K562 (cell line): ENCODE data around the gene TPM4. TPM values are rescaled to one million over a fixed set of nuclear protein-coding genes. Genes with fewer than 3 reads are reported as not detected.
A peak's percentile ranks its signal among the peaks of the same experiment; 100 is the strongest.

Source experiments
- ATAC-seq: fragments of 200-7000 bp; cut with Tn5 transposase; 3 replicates; pipeline ENCODE4 v1.9.1; 2020; ENCODE audit warnings: moderate library complexity
- BruUV-seq: library from RNA; stranded (reverse); fragments of 400-500 nt; replicated peaks from 2 replicates; lab custom pipeline; 2021; lab: Mats Ljungman, UMichigan
- CTCF ChIA-PET: fragments of 300-600 bp; formaldehyde crosslinking; extraction: SDS; loops from one replicate; lab custom pipeline; 2021; ENCODE audit warnings: low intra/inter-chr PET ratio; lab: Yijun Ruan, JAX
- POLR2A ChIA-PET: fragments of 300-600, 350-650 bp; sonication (Branson Sonifier 250); formaldehyde crosslinking; extraction: SDS; loops from one replicate; lab custom pipeline; 2021; ENCODE audit warnings: antibody characterized with exemption, inconsistent platforms; lab: Yijun Ruan, JAX
- DNase-seq, 4 experiments: peaks; one replicate each; pipeline versions ENCODE4 v3.0.0 to v3.0.0-alpha.2; 2011 to 2018; ENCODE audit warnings: low spot score in 3 of 4, mixed read lengths in 3 of 4; ENCODE audit errors: extremely low read depth in 1 of 4
- FAIRE-seq: peaks from 2 replicates; lab custom pipeline; 2011; peaks lifted over from hg19 to GRCh38; lab: Jason Lieb, UNC
- H2AFZ ChIP-seq: 2 replicates; pipeline ENCODE4 v1.6.0; 2011; ENCODE audit warnings: low read depth, low read length, control low read depth, inconsistent platforms
- H3K27ac ChIP-seq: fragments of 200-600 bp; 3 replicates; pipeline ENCODE4 v1.8.0; 2011; ENCODE audit warnings: low read depth, mild to moderate bottlenecking, control low read depth, inconsistent platforms, low read length, moderate library complexity, mixed read lengths; ENCODE audit errors: extremely low read depth
- H3K27me3 ChIP-seq, 2 experiments: fragments of 300-600 bp in 1 of 2; 2 replicates in 1 of 2; 3 replicates in 1 of 2; pipeline versions ENCODE4 v1.6.0 to v1.8.0; 2011; ENCODE audit warnings: inconsistent platforms in 2 of 2, low read length in 2 of 2, mild to moderate bottlenecking in 1 of 2, mixed read lengths in 1 of 2, moderate library complexity in 1 of 2; ENCODE audit not compliant: control insufficient read depth in 2 of 2, insufficient read depth in 2 of 2
- H3K36me3 ChIP-seq: fragments of 300-600 bp; 3 replicates; pipeline ENCODE4 v1.8.0; 2011; ENCODE audit warnings: mild to moderate bottlenecking, low read length, inconsistent platforms; ENCODE audit not compliant: control insufficient read depth, insufficient read depth
- H3K4me1 ChIP-seq, 2 experiments: fragments of 200-600 bp in 1 of 2; replicated peaks in 1 of 2; 2 replicates in 1 of 2; 3 replicates in 1 of 2; pipeline versions ENCODE4 v1.5.1 to v1.8.0; 2011; ENCODE audit warnings: inconsistent platforms in 2 of 2, low read length in 2 of 2, mild to moderate bottlenecking in 1 of 2, mixed read lengths in 1 of 2, moderate library complexity in 1 of 2; ENCODE audit not compliant: control insufficient read depth in 2 of 2, insufficient read depth in 2 of 2
- H3K4me2 ChIP-seq: 2 replicates; pipeline ENCODE4 v1.6.1; 2011; ENCODE audit warnings: low read length, control low read depth, inconsistent platforms, mixed read lengths; ENCODE audit not compliant: insufficient read depth
- H3K4me3 ChIP-seq: fragments of 200-600 bp; sonication (generic), shearing (Covaris generic); 2 replicates; pipeline ENCODE4 v1.5.1; 2016; ENCODE audit warnings: control low read depth, inconsistent platforms
- H3K79me2 ChIP-seq: fragments of 200-600 bp; 3 replicates; pipeline ENCODE4 v1.8.0; 2011; ENCODE audit warnings: low read length, inconsistent platforms; ENCODE audit not compliant: control insufficient read depth, insufficient read depth
- H3K9ac ChIP-seq, 2 experiments: 2 replicates each; pipeline versions ENCODE4 v1.6.0 to v1.6.1; 2011; ENCODE audit warnings: low read depth in 2 of 2, low read length in 2 of 2, control low read depth in 1 of 2, inconsistent platforms in 1 of 2, mild to moderate bottlenecking in 1 of 2, mixed read lengths in 1 of 2; ENCODE audit not compliant: insufficient read depth in 1 of 2
- H3K9me1 ChIP-seq: one replicate; pipeline ENCODE4 v1.6.0; 2011; ENCODE audit warnings: inconsistent platforms, mild to moderate bottlenecking, low read length, moderate library complexity; ENCODE audit not compliant: control insufficient read depth, insufficient read depth
- H3K9me3 ChIP-seq: replicated peaks from 2 replicates; pipeline ENCODE4 v1.5.1; 2011; ENCODE audit warnings: low read depth, low read length, inconsistent platforms; ENCODE audit not compliant: control insufficient read depth, insufficient read depth
- H4K20me1 ChIP-seq: replicated peaks from 2 replicates; pipeline ENCODE4 v1.6.1; 2011; ENCODE audit warnings: low read length, inconsistent platforms, mixed read lengths; ENCODE audit not compliant: control insufficient read depth, insufficient read depth
- FOXA3 ChIP-seq, 2 experiments: fragments of 450-650 bp in 1 of 2; sonication (generic) in 1 of 2; formaldehyde crosslinking; IDR thresholded peaks in 1 of 2; conservative IDR thresholded peaks in 1 of 2; 2 replicates each; pipeline versions ENCODE4 v1.4.0 to v1.8.0; 2020 to 2022; ENCODE audit warnings: mild to moderate bottlenecking in 2 of 2, missing genetic modification reagents in 1 of 2
- ZNF408 ChIP-seq: fragments of 250-450 bp; sonication (Bioruptor Pico); IDR thresholded peaks from 2 replicates; pipeline ENCODE4 v1.4.0; 2020; ENCODE audit warnings: low read depth, mild to moderate bottlenecking, moderate library complexity
- WGBS: fragments of 100-300 bp; shearing (Covaris generic); methylation state at CpG from one replicate; pipeline ENCODE4 v1.1.6; 2016; ENCODE audit warnings: low coverage, mixed read lengths; ENCODE audit not compliant: insufficient coverage; ENCODE audit errors: missing lambda C conversion rate; 5-methylcytosine and 5-hydroxymethylcytosine counted together
- in situ Hi-C: fragments of 300-500 bp; cut with MboI; formaldehyde crosslinking; loops from 4 replicates; pipeline ENCODE4 v1.15.0; 2018; ENCODE audit warnings: inconsistent platforms, mixed read lengths
- intact Hi-C: fragments of 100-400 bp; cut with micrococcal nuclease; formaldehyde crosslinking; loops from 2 replicates; pipeline ENCODE4 v1.14.2; 2022
- polyA plus RNA-seq, 8 experiments: library from polyadenylated mRNA; depleted of rRNA in 4 of 8; stranded (reverse) in 5 of 8; unstranded in 3 of 8; fragments of >200 nt; fragmentation: Nextera tagmentation in 2 of 8; fragmentation: Illumina TruSeq in 1 of 8; extraction: Ambion mirVana in 2 of 8; extraction: Trizol in 1 of 8; gene quantifications; 2 replicates each; pipeline versions ENCODE4 v1.2.1 to v1.2.3, GENCODE V29; 2011 to 2014; ENCODE audit warnings: inconsistent platforms in 1 of 8, missing spikeins in 1 of 8
- total RNA-seq, 7 experiments: library from RNA; depleted of rRNA in 6 of 7; stranded (reverse); fragments of >200 nt in 6 of 7; fragmentation: Illumina TruSeq in 2 of 7; extraction: Trizol in 2 of 7; gene quantifications; 2 replicates each; pipeline versions ENCODE4 v1.2.1 to v1.2.3, GENCODE V29; 2011 to 2021; ENCODE audit warnings: low replicate concordance in 1 of 7
- TF ChIP-seq, protein P1 (sequence below): sonication (generic); formaldehyde crosslinking; IDR thresholded peaks from 2 replicates; pipeline ENCODE4 v1.8.0; 2023; ENCODE audit warnings: mild to moderate bottlenecking, missing genetic modification reagents
- TF ChIP-seq, protein P2 (sequence below): fragments of 450-650 bp; formaldehyde crosslinking; conservative IDR thresholded peaks from 2 replicates; pipeline ENCODE4 v1.4.0; 2022; ENCODE audit warnings: mild to moderate bottlenecking, missing genetic modification characterization
- TF ChIP-seq, protein P3 (sequence below): fragments of 450-650 bp; formaldehyde crosslinking; IDR thresholded peaks from 2 replicates; pipeline ENCODE4 v1.4.0; 2022; ENCODE audit warnings: missing genetic modification characterization

The TPM4 gene
- total and polyA plus RNA-seq, 9 of the 15 experiments (the other 6 are each of a cell fraction or from before 2014, with no cell fraction given) = 28.1 to 111 (median 77.4) TPM

DNA sequence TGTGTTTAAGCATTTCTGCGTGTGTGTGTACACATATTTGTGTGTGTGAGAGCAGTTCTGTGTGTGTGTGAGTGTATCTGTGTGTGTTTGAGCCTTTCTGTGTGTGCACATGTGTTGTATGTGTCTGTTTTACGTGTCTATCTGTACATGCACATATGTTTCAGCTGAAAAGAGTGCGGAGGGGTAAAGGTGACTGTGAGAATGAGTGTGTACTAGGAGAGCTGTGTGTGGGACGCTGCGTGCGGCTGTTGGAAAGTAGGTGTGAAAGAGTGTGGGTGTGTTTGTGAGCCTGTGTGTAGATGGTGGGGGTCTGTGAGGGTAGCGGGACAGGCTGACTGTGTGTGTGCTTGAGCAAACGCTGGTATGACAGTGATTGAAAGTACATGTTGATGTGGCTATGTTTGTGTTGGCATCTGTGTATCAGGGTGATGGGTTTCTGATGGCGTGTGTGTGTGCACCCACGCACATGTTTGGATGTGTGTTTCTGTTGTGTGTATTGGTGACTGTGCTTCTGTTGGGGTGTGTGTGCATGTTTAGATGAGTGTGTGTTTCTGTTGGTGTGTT lies 7.5 kb upstream of the TPM4 start:
- TF ChIP-seq FOXA3 (CRISPR knock-in tag; conservative IDR thresholded peaks at IDR 0.05 in 1 of 2, IDR thresholded peaks at IDR 0.05 in 1 of 2) = no peak
- TF ChIP-seq, protein P1, sequence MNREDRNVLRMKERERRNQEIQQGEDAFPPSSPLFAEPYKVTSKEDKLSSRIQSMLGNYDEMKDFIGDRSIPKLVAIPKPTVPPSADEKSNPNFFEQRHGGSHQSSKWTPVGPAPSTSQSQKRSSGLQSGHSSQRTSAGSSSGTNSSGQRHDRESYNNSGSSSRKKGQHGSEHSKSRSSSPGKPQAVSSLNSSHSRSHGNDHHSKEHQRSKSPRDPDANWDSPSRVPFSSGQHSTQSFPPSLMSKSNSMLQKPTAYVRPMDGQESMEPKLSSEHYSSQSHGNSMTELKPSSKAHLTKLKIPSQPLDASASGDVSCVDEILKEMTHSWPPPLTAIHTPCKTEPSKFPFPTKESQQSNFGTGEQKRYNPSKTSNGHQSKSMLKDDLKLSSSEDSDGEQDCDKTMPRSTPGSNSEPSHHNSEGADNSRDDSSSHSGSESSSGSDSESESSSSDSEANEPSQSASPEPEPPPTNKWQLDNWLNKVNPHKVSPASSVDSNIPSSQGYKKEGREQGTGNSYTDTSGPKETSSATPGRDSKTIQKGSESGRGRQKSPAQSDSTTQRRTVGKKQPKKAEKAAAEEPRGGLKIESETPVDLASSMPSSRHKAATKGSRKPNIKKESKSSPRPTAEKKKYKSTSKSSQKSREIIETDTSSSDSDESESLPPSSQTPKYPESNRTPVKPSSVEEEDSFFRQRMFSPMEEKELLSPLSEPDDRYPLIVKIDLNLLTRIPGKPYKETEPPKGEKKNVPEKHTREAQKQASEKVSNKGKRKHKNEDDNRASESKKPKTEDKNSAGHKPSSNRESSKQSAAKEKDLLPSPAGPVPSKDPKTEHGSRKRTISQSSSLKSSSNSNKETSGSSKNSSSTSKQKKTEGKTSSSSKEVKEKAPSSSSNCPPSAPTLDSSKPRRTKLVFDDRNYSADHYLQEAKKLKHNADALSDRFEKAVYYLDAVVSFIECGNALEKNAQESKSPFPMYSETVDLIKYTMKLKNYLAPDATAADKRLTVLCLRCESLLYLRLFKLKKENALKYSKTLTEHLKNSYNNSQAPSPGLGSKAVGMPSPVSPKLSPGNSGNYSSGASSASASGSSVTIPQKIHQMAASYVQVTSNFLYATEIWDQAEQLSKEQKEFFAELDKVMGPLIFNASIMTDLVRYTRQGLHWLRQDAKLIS = no peak
- TF ChIP-seq, protein P2, sequence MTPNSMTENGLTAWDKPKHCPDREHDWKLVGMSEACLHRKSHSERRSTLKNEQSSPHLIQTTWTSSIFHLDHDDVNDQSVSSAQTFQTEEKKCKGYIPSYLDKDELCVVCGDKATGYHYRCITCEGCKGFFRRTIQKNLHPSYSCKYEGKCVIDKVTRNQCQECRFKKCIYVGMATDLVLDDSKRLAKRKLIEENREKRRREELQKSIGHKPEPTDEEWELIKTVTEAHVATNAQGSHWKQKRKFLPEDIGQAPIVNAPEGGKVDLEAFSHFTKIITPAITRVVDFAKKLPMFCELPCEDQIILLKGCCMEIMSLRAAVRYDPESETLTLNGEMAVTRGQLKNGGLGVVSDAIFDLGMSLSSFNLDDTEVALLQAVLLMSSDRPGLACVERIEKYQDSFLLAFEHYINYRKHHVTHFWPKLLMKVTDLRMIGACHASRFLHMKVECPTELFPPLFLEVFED (CRISPR knock-in tag) = 0 out of 2 replicates have a peak, but pooled peaks have one; percentile 4
- no peak for TF ChIP-seq ZNF408 (CRISPR knock-in tag)
- TF ChIP-seq, protein P3, sequence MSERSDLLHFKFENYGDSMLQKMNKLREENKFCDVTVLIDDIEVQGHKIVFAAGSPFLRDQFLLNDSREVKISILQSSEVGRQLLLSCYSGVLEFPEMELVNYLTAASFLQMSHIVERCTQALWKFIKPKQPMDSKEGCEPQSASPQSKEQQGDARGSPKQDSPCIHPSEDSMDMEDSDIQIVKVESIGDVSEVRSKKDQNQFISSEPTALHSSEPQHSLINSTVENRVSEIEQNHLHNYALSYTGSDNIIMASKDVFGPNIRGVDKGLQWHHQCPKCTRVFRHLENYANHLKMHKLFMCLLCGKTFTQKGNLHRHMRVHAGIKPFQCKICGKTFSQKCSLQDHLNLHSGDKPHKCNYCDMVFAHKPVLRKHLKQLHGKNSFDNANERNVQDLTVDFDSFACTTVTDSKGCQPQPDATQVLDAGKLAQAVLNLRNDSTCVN (CRISPR knock-in tag) = 0 out of 2 replicates have a peak, but pooled peaks have one; percentile 65
- H2AFZ ChIP-seq = no peak overlapping the region
- CTCF ChIA-PET = no interaction called here
- peaks cover 38 to 39% of the 10 kb centered on the region in 2 experiments for H3K4me1 ChIP-seq
- no peaks in the 10 kb centered on the region for H3K9me1 ChIP-seq
- H4K20me1 ChIP-seq = no peaks in the 10 kb centered on the region
- intact Hi-C loops (no loop called here), in situ Hi-C loops (no loop called here)
- H3K27me3 ChIP-seq = no peaks in the 10 kb centered on the region
- H3K27ac ChIP-seq = no peak overlapping the region
- FAIRE-seq (no peak), ATAC-seq (no peak), DNase-seq (no peak)
- H3K4me3 ChIP-seq = no peak overlapping the region
- H3K79me2 ChIP-seq = no peaks in the 10 kb centered on the region
- H3K4me2 ChIP-seq = no peak overlapping the region
- H3K9me3 ChIP-seq = no peaks in the 10 kb centered on the region
- WGBS = 81% methylated on average over 9 of the region's 10 CpGs
- no TSS peak for BruUV-seq
- H3K9ac ChIP-seq = no peak overlapping the region
- POLR2A ChIA-PET = no interaction called here
- H3K36me3 ChIP-seq = no peaks in the 10 kb centered on the region
